Measurements from ENCODE around the gene TAOK3.
"Not testable (repeated sequence)": the region's sequence is repeated elsewhere in the genome, so short reads cannot be mapped to it uniquely, and the experiment has no call there.

The TAOK3 gene

GRCh38 chr12:118312578-118312977 is 60.1 kb downstream of the TAOK3 start:
- H3K9me2 ChIP-seq (replicated peaks; ENCODE audit: control insufficient read depth, low read length) = no peaks in the 10 kb centered on the region
- TF ChIP-seq EZH2phosphoT487 (IDR thresholded peaks at IDR 0.05; ENCODE audit: borderline replicate concordance, low read length) (no peak), CTCF (IDR thresholded peaks at IDR 0.05; ENCODE audit: low read depth, low read length, poor library complexity, severe bottlenecking) (no peak)
- no peak overlapping the region for H3K4me3 ChIP-seq (ENCODE audit: low read length)
- no peaks in the 10 kb centered on the region for H3K9me3 ChIP-seq (ENCODE audit: control insufficient read depth, insufficient read depth, low read length)
- no peaks in the 10 kb centered on the region for H3K27me3 ChIP-seq (ENCODE audit: control insufficient read depth, low read length)
- H3K4me1 ChIP-seq (ENCODE audit: control insufficient read depth, low read length) = peaks cover 52% of the 10 kb centered on the region
- H4K20me1 ChIP-seq (ENCODE audit: control insufficient read depth, insufficient read depth, low read depth, low read length) = no peaks in the 10 kb centered on the region; the same call in 1 of the 2 replicates
- peaks cover 82% of the 10 kb centered on the region for H3K79me2 ChIP-seq (ENCODE audit: control insufficient read depth, low read length)
- H3K27ac ChIP-seq (ENCODE audit: low read depth, low read length) = no peak overlapping the region
- peaks cover 10% of the 10 kb centered on the region for H3K36me3 ChIP-seq (ENCODE audit: control insufficient read depth, low read length)
- 0 out of 2 replicates have a peak, but pooled peaks cover 2% of the 10 kb centered on the region for H3F3A ChIP-seq (ENCODE audit: control insufficient read depth, insufficient read depth)
- no peak overlapping the region for H3K4me2 ChIP-seq (ENCODE audit: low read length)

DNA sequence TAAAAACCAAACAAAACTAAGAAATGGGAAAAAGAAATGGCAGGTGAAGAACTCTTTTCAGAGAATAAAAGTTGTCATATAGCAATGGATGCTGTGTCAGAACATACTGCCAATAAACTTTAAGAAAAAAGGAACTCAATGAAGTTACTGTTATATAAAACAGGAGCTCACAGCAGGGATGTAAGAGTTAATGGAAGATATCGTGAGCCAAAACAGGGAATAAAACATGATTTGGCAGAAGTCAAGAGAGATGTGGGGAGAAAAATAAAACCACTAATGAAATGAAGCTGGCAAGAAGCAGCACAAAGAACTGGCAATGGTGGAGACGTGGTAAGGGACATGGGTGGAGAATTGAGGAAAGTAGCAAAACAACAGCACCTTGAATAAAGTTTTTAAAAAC is 61.0 kb downstream of the TAOK3 start:
- no peaks in the 10 kb centered on the region for H3K9me3 ChIP-seq (ENCODE audit: control insufficient read depth, insufficient read depth, low read length)
- no peak overlapping the region for H3K4me3 ChIP-seq (ENCODE audit: low read length)
- TF ChIP-seq CTCF (IDR thresholded peaks at IDR 0.05; ENCODE audit: low read depth, low read length, poor library complexity, severe bottlenecking) = no peak
- TF ChIP-seq EZH2phosphoT487 (IDR thresholded peaks at IDR 0.05; ENCODE audit: borderline replicate concordance, low read length) = no peak
- peaks cover 57% of the 10 kb centered on the region for H3K4me1 ChIP-seq (ENCODE audit: control insufficient read depth, low read length)
- H3K9me2 ChIP-seq (replicated peaks; ENCODE audit: control insufficient read depth, low read length) = no peaks in the 10 kb centered on the region
- H3K4me2 ChIP-seq (ENCODE audit: low read length) = no peak overlapping the region
- H3K27ac ChIP-seq (ENCODE audit: low read depth, low read length) = no peak overlapping the region
- H3K36me3 ChIP-seq (ENCODE audit: control insufficient read depth, low read length) = peaks cover 10% of the 10 kb centered on the region
- 0 out of 2 replicates have a peak, but pooled peaks cover 2% of the 10 kb centered on the region for H3F3A ChIP-seq (ENCODE audit: control insufficient read depth, insufficient read depth)
- H3K27me3 ChIP-seq (ENCODE audit: control insufficient read depth, low read length) = no peaks in the 10 kb centered on the region
- peaks cover 84% of the 10 kb centered on the region for H3K79me2 ChIP-seq (ENCODE audit: control insufficient read depth, low read length)
- no peaks in the 10 kb centered on the region; the same call in 1 of the 2 replicates for H4K20me1 ChIP-seq (ENCODE audit: control insufficient read depth, insufficient read depth, low read depth, low read length)

DNA sequence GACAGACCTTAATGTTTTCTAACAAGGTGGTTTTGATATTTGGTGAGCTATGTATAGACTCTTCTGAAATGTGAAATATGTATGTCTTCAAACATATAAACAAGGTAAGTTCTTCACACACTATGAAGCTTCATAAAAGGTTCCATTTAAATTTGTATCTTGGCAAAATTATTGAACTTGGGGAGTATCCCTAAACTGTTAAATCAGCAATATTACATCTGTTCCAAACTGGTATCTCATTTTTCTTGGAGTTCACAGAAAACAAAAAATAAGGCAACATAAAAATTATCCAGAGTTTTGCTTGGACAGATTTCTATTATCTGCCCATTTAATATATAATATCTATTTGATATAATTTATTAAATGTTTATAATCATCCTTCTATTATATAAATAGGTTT is 62.4 kb downstream of the TAOK3 start:
- Histone ChIP-seq H3K27ac (ENCODE audit: low read depth, low read length) (no peak overlapping the region), H3K4me1 (ENCODE audit: control insufficient read depth, low read length) (peaks cover 47% of the 10 kb centered on the region), H4K20me1 (ENCODE audit: control insufficient read depth, insufficient read depth, low read depth, low read length) (no peaks in the 10 kb centered on the region; the same call in 1 of the 2 replicates), H3K27me3 (ENCODE audit: control insufficient read depth, low read length) (no peaks in the 10 kb centered on the region), H3K79me2 (ENCODE audit: control insufficient read depth, low read length) (peaks cover 75% of the 10 kb centered on the region), H3K9me3 (ENCODE audit: control insufficient read depth, insufficient read depth, low read length) (no peaks in the 10 kb centered on the region), H3K36me3 (ENCODE audit: control insufficient read depth, low read length) (peaks cover 2% of the 10 kb centered on the region; the same call in 1 of the 2 replicates), H3K4me2 (ENCODE audit: low read length) (no peak overlapping the region), H3K4me3 (ENCODE audit: low read length) (no peak overlapping the region), H3F3A (ENCODE audit: control insufficient read depth, insufficient read depth) (0 out of 2 replicates have a peak, but pooled peaks cover 2% of the 10 kb centered on the region), H3K9me2 (replicated peaks; ENCODE audit: control insufficient read depth, low read length) (no peaks in the 10 kb centered on the region)
- no peak for TF ChIP-seq CTCF (IDR thresholded peaks at IDR 0.05; ENCODE audit: low read depth, low read length, poor library complexity, severe bottlenecking)
- no peak for TF ChIP-seq EZH2phosphoT487 (IDR thresholded peaks at IDR 0.05; ENCODE audit: borderline replicate concordance, low read length)

DNA sequence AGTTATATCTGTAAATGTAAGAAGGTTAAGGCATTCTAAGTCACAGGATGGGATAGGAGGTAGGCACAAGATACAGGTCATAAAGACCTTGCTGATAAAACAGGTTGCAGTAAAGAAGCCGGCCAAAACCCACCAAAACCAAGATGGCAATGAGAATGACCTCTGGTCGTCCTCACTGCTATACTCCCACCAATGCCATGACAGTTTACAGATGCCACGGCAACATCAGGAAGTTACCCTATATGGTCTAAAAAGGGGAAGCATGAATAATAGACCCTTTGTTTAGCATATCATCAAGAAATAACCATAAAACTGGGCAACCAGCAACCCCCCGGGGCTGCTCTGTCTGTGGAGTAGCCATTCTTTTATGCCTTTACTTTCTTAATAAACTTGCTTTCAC is 64.7 kb downstream of the TAOK3 start:
- H3K4me1 ChIP-seq (ENCODE audit: control insufficient read depth, low read length) = peaks cover 26% of the 10 kb centered on the region
- not testable (repeated sequence) for H3K36me3 ChIP-seq (ENCODE audit: control insufficient read depth, low read length); H3F3A ChIP-seq (ENCODE audit: control insufficient read depth, insufficient read depth); H3K9me3 ChIP-seq (ENCODE audit: control insufficient read depth, insufficient read depth, low read length); H3K9me2 ChIP-seq (replicated peaks; ENCODE audit: control insufficient read depth, low read length); H3K4me3 ChIP-seq (ENCODE audit: low read length); H3K27ac ChIP-seq (ENCODE audit: low read depth, low read length); H3K27me3 ChIP-seq (ENCODE audit: control insufficient read depth, low read length); H4K20me1 ChIP-seq (ENCODE audit: control insufficient read depth, insufficient read depth, low read depth, low read length)
- peaks cover 70% of the 10 kb centered on the region for H3K79me2 ChIP-seq (ENCODE audit: control insufficient read depth, low read length)
- peak overlapping the region; percentile 26 for H3K4me2 ChIP-seq (ENCODE audit: low read length)

All from DOHH2 (cell line).